Stimulated activated naive B cell treated with anti-CD40 and anti-IgM and Interleukin-4, amounts not matched to agents 10 μg/mL and 1 μg/mL and 100 μg/mL, for 72 hours (primary cell): ENCODE data around the gene IFRD1.

Experiments used
- ATAC-seq, 2 donors: fragments of 150-1000 bp; cut with Tn5 transposase; replicated peaks; 2 replicates each; pipeline ENCODE4 v1.10.0; 2021; ENCODE audit warnings: moderate library complexity in 1 of 2
- DNase-seq: peaks from one replicate; pipeline ENCODE4 v3.0.0; 2021
- H3K27ac Mint-ChIP-seq: one replicate; pipeline ENCODE4 v1.8.0; 2022; ENCODE audit warnings: mild to moderate bottlenecking, mixed read lengths
- H3K27me3 Mint-ChIP-seq, 2 donors: one replicate each; pipeline ENCODE4 v1.8.0; 2022; ENCODE audit warnings: mixed read lengths in 2 of 2
- H3K36me3 Mint-ChIP-seq, 2 donors: one replicate each; pipeline ENCODE4 v1.8.0; 2022; ENCODE audit warnings: mixed read lengths in 2 of 2, mild to moderate bottlenecking in 1 of 2
- H3K4me1 Mint-ChIP-seq, 2 donors: one replicate each; pipeline ENCODE4 v1.8.0; 2022; ENCODE audit warnings: mixed read lengths in 2 of 2, mild to moderate bottlenecking in 1 of 2
- H3K4me3 Mint-ChIP-seq, 2 donors: one replicate each; pipeline ENCODE4 v1.8.0; 2022; ENCODE audit warnings: mild to moderate bottlenecking in 2 of 2, mixed read lengths in 2 of 2, moderate library complexity in 1 of 2
- H3K9me3 Mint-ChIP-seq, 2 donors: one replicate each; pipeline ENCODE4 v1.8.0; 2022; ENCODE audit warnings: mixed read lengths in 2 of 2, mild to moderate bottlenecking in 1 of 2

IFRD1 gene

GRCh38 chr7:112449902-112450806 is at the start of gene IFRD1:
Gene IFRD1, plus strand, starts transcription at chr7:112450460. Its CDS starts 229 bp downstream, at chr7:112450689.
- Mint-ChIP-seq H3K9me3 (no peaks in the 10 kb centered on the region), H3K36me3 (peaks cover 8 to 9% of the 10 kb centered on the region in 2 donors), H3K4me1 (peaks cover 18 to 28% of the 10 kb centered on the region in 2 donors), H3K27ac (peak within 1 kb of the TSS; percentile 100), H3K4me3 (peak within 1 kb of the TSS; percentile 96 to 97), H3K27me3 (no peaks in the 10 kb centered on the region)
- DNase-seq, result peak; percentile 96
- ATAC-seq, result peak; percentile 78 to 81

- Mint-ChIP-seq H3K27ac (no peak overlapping the region), H3K9me3 (no peaks in the 10 kb centered on the region), H3K27me3 (peaks cover 19 to 24% of the 10 kb centered on the region in 2 donors), H3K36me3 (no peaks in the 10 kb centered on the region), H3K4me3 (no peak overlapping the region), H3K4me1 (no peaks in the 10 kb centered on the region)
- ATAC-seq (no peak), DNase-seq (no peak)
Observed at GRCh38 chr7:112404321-112404720, 45.9 kb upstream of the IFRD1 start.

- H3K27ac Mint-ChIP-seq, result no peak overlapping the region
- no peak for ATAC-seq
- no peaks in the 10 kb centered on the region for H3K36me3 Mint-ChIP-seq
- H3K4me1 Mint-ChIP-seq, result no peaks in the 10 kb centered on the region
- no peak for DNase-seq
- no peak overlapping the region for H3K4me3 Mint-ChIP-seq
- H3K9me3 Mint-ChIP-seq, result no peaks in the 10 kb centered on the region
- peaks cover 14 to 22% of the 10 kb centered on the region in 2 donors for H3K27me3 Mint-ChIP-seq
Observed at GRCh38 chr7:112405286-112405685, 45.0 kb upstream of the IFRD1 start.

GRCh38 chr7:112407261-112407660 is 43.0 kb upstream of the IFRD1 start:
- H3K36me3 Mint-ChIP-seq, result no peaks in the 10 kb centered on the region
- no peak for DNase-seq
- H3K27me3 Mint-ChIP-seq, result peaks cover 17 to 19% of the 10 kb centered on the region in 2 donors
- ATAC-seq, result no peak
- H3K4me1 Mint-ChIP-seq, result no peaks in the 10 kb centered on the region
- H3K27ac Mint-ChIP-seq, result no peak overlapping the region
- H3K9me3 Mint-ChIP-seq, result no peaks in the 10 kb centered on the region
- no peak overlapping the region for H3K4me3 Mint-ChIP-seq

- H3K27ac Mint-ChIP-seq, result no peak overlapping the region
- no peaks in the 10 kb centered on the region for H3K9me3 Mint-ChIP-seq
- H3K4me3 Mint-ChIP-seq, result no peak overlapping the region
- H3K27me3 Mint-ChIP-seq, result peaks cover 11 to 21% of the 10 kb centered on the region in 2 donors
- DNase-seq (no peak), ATAC-seq (no peak)
- H3K4me1 Mint-ChIP-seq, result no peaks in the 10 kb centered on the region
- no peaks in the 10 kb centered on the region for H3K36me3 Mint-ChIP-seq
Observed at GRCh38 chr7:112410092-112410491, 40.2 kb upstream of the IFRD1 start.

- H3K9me3 Mint-ChIP-seq, result no peaks in the 10 kb centered on the region
- H3K27me3 Mint-ChIP-seq, result peaks cover 11 to 23% of the 10 kb centered on the region in 2 donors
- H3K27ac Mint-ChIP-seq, result no peak overlapping the region
- H3K36me3 Mint-ChIP-seq, result no peaks in the 10 kb centered on the region
- H3K4me1 Mint-ChIP-seq, result no peaks in the 10 kb centered on the region
- H3K4me3 Mint-ChIP-seq, result no peak overlapping the region
- ATAC-seq, result no peak
- no peak for DNase-seq
Observed at GRCh38 chr7:112411186-112411795, 39.0 kb upstream of the IFRD1 start.

GRCh38 chr7:112414855-112415490 is 35.3 kb upstream of the IFRD1 start:
- no peaks in the 10 kb centered on the region for H3K4me1 Mint-ChIP-seq
- H3K27me3 Mint-ChIP-seq, result peaks cover 0 to 14% of the 10 kb centered on the region in 2 donors
- peaks cover 0 to 7% of the 10 kb centered on the region in 2 donors for H3K9me3 Mint-ChIP-seq
- no peaks in the 10 kb centered on the region for H3K36me3 Mint-ChIP-seq
- DNase-seq (no peak), ATAC-seq (no peak)
- H3K4me3 Mint-ChIP-seq, result no peak overlapping the region
- H3K27ac Mint-ChIP-seq, result no peak overlapping the region

- Mint-ChIP-seq H3K4me1 (no peaks in the 10 kb centered on the region), H3K27me3 (peaks cover 0 to 14% of the 10 kb centered on the region in 2 donors), H3K9me3 (peaks cover 0 to 7% of the 10 kb centered on the region in 2 donors), H3K36me3 (no peaks in the 10 kb centered on the region), H3K27ac (no peak overlapping the region), H3K4me3 (no peak overlapping the region)
- DNase-seq (no peak), ATAC-seq (no peak)
Observed at GRCh38 chr7:112416127-112416526, 34.1 kb upstream of the IFRD1 start.

- Mint-ChIP-seq H3K4me3 (no peak overlapping the region), H3K36me3 (no peaks in the 10 kb centered on the region), H3K4me1 (peaks cover 13 to 20% of the 10 kb centered on the region in 2 donors), H3K27me3 (peaks cover 0 to 9% of the 10 kb centered on the region in 2 donors), H3K9me3 (peaks cover 0 to 7% of the 10 kb centered on the region in 2 donors), H3K27ac (no peak overlapping the region)
- ATAC-seq, result no peak
- no peak for DNase-seq
Observed at GRCh38 chr7:112419543-112420130, 30.6 kb upstream of the IFRD1 start.

- no peak overlapping the region for H3K27ac Mint-ChIP-seq
- H3K27me3 Mint-ChIP-seq, result peaks cover 0 to 4% of the 10 kb centered on the region in 2 donors
- H3K36me3 Mint-ChIP-seq, result no peaks in the 10 kb centered on the region
- H3K4me3 Mint-ChIP-seq, result no peak overlapping the region
- H3K4me1 Mint-ChIP-seq, result peaks cover 13 to 20% of the 10 kb centered on the region in 2 donors
- ATAC-seq (no peak), DNase-seq (no peak)
- H3K9me3 Mint-ChIP-seq, result peaks cover 0 to 7% of the 10 kb centered on the region in 2 donors
Observed at GRCh38 chr7:112420236-112420861, 29.9 kb upstream of the IFRD1 start.

- ATAC-seq, result peak; percentile 63 to 72
Observed at GRCh38 chr7:112421666-112422486, 28.4 kb upstream of the IFRD1 start.

GRCh38 chr7:112422842-112423496 is 27.3 kb upstream of the IFRD1 start:
- Mint-ChIP-seq H3K4me3 (no peak overlapping the region), H3K27ac (peak overlapping the region; percentile 49), H3K9me3 (peaks cover 0 to 4% of the 10 kb centered on the region in 2 donors), H3K27me3 (no peaks in the 10 kb centered on the region), H3K4me1 (peaks cover 13 to 20% of the 10 kb centered on the region in 2 donors), H3K36me3 (no peaks in the 10 kb centered on the region)
- ATAC-seq, result peak; percentile 55 to 71
- DNase-seq, result no peak

More at GRCh38 chr7:112421666-112422486, 28.4 kb upstream of the IFRD1 start:
- Mint-ChIP-seq H3K4me3 (no peak overlapping the region), H3K27ac (no peak overlapping the region), H3K9me3 (peaks cover 0 to 7% of the 10 kb centered on the region in 2 donors), H3K36me3 (no peaks in the 10 kb centered on the region), H3K27me3 (no peaks in the 10 kb centered on the region), H3K4me1 (peaks cover 13 to 20% of the 10 kb centered on the region in 2 donors)
- DNase-seq, result no peak

- DNase-seq, result no peak
- peaks cover 13 to 20% of the 10 kb centered on the region in 2 donors for H3K4me1 Mint-ChIP-seq
- H3K36me3 Mint-ChIP-seq, result no peaks in the 10 kb centered on the region
- H3K27ac Mint-ChIP-seq, result no peak overlapping the region
- no peaks in the 10 kb centered on the region for H3K27me3 Mint-ChIP-seq
- peaks cover 0 to 1% of the 10 kb centered on the region in 2 donors for H3K9me3 Mint-ChIP-seq
- H3K4me3 Mint-ChIP-seq, result no peak overlapping the region
- no peak for ATAC-seq
Observed at GRCh38 chr7:112423987-112424386, 26.3 kb upstream of the IFRD1 start.
